Motor neuron (in vitro differentiated cells): ENCODE results near the gene RNF130. TPM values are rescaled to one million over a fixed set of nuclear protein-coding genes. Genes with fewer than 3 reads are reported as not detected.
"Not testable (repeated sequence)": the region's sequence is repeated elsewhere in the genome, so short reads cannot be mapped to it uniquely, and the experiment has no call there.

Experiments used
- ATAC-seq, 8 experiments: fragments of 200-7000 bp; cut with Tn5 transposase; replicated peaks in 6 of 8; 2 replicates each; pipeline ENCODE4 v1.8.0; 2021; ENCODE audit warnings: mild to moderate bottlenecking in 8 of 8, moderate library complexity in 8 of 8
- H3K27ac ChIP-seq, 2 donors: fragments of 250-450 bp; sonication (Bioruptor Pico); 2 replicates each; pipeline ENCODE4 v1.9.0; 2021; ENCODE audit warnings: antibody characterized with exemption in 2 of 2, mild to moderate bottlenecking in 2 of 2, moderate library complexity in 1 of 2
- H3K4me1 ChIP-seq, 2 donors: fragments of 250-450 bp; sonication (Bioruptor Pico); replicated peaks in 1 of 2; 2 replicates each; pipeline ENCODE4 v1.6.1; 2021; ENCODE audit warnings: antibody characterized with exemption in 2 of 2, mild to moderate bottlenecking in 2 of 2, moderate library complexity in 1 of 2
- H3K4me3 ChIP-seq, 5 donors: fragments of 250-450 bp; sonication (Bioruptor Pico); 2 replicates each; pipeline ENCODE4 v1.9.0; 2021; ENCODE audit warnings: antibody characterized with exemption in 5 of 5, mild to moderate bottlenecking in 5 of 5, moderate library complexity in 4 of 5
- WGBS, 10 experiments: fragments of 450-650 bp; shearing (Covaris generic); methylation state at CpG; one replicate each; pipeline ENCODE4 v1.0.0; 2022; 5-methylcytosine and 5-hydroxymethylcytosine counted together
- in situ Hi-C, 9 experiments: fragments of 400-800 bp; cut with MboI; loops; one replicate each; pipeline ENCODE4 v1.15.0; 2021; ENCODE audit warnings: low sequenced_read_pairs in 9 of 9, low pct_unique_long_range_greater_than_20kb in 2 of 9; ENCODE audit not compliant: unreplicated experiment in 9 of 9
- total RNA-seq, 8 experiments: library from RNA; unstranded; fragments of 300-600 nt; gene quantifications; 2 replicates each; pipeline versions ENCODE4 v1.2.3 to v1.2.4, GENCODE V29; 2022

The RNF130 gene
- total RNA-seq, 8 experiments from 2014 or later = 28.4 to 69.9 (median 49.5) TPM

DNA sequence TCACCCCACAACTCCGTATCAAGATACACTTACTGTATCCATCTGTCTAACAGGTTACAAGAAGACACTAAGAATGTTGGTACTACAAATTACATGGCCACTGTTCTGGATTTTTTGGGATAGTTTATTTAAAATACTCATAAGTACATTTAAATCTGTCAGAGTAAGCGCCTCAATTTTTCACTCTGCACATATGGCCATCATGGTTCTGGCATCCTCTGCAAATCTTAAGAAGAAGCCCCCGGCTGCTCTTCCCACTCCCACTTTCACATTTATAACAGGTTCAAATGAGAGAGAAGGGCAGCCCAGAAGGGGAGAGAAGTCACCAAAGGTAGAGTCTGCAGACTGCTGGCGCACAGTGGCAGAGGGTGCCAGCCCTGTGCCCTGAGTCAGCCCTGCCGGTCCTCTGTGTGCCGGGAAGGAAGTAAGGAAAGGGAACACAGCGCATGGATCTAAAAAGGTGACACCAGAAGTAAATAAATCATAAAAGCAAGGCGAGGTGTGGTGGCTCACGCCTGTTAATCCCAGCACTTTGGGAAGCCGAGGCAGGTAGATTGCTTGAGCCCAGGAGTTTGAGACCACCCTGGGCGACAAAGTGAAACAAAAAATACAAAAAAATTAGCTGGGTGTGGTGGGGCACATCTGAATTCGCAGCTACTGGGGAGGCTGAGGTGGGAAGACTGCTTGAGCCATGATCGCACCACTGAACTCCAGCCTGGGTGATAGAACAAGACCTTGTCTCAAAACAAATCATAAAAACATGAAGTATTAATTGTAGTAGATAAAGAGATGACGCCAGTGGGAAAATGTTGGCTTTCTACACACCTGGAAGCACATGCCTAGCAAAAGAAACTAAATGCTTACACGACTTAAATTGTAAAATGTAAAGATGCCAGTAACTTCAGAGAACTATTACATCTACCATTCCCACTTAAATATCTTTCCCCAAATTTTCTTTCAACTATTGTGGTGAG lies 30.0 kb downstream of the RNF130 start:
- peak overlapping the region in 1 of 2 donors; percentile 36 for H3K27ac ChIP-seq
- peaks cover 2 to 3% of the 10 kb centered on the region in 2 donors for H3K4me1 ChIP-seq
- H3K4me3 ChIP-seq = no peak overlapping the region
- in situ Hi-C loops = no loop called here
- WGBS, 10 experiments = 50 to 100% (median 88%) methylated on average over 1 to 15 of the region's 15 CpGs
- ATAC-seq = no peak

DNA sequence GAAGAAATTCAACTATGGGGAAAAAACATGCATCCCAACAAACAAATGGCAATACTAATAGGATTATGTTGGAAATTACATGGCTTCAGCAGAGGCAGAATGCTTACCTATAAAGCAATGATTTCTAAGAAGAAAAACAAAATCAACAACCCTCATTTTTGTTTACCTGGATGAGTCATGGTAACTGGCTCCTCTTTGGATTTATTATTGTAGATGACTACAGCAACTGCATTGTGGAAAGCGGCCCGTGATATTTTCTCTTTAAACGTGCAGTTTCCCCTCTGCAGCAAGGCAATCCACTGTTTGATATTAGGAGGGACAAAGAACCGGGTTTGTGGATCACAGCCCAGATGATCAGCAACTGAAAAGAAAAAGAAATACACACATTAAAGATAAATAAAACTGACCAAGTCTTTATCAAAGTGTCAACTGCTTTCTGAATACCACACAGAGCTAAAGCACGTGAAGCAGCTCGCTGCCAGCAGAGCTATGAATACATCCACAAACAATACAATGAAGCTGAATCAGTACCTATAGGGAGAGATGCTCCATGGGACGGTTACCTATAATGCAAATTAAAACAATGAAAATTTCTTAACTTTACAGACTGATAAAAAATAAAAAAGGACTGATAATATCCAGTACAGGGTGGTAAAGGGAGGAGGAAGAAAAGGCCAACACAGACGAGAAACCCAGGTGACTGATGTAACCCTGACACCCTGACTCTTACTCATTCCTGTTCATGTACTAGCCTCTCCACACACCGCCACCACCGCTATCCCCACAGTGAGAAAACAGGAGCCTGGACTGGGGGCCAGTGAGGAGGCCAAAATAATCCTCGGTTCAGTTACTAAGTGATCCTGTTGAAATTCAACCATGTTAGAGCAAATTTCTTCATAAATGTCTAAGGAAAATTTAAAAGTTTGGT lies 31.0 kb downstream of the RNF130 start:
- Histone ChIP-seq H3K4me3 (no peak overlapping the region), H3K4me1 (peaks cover 2 to 3% of the 10 kb centered on the region in 2 donors), H3K27ac (peak overlapping the region in 1 of 2 donors; percentile 31)
- in situ Hi-C loops = no loop called here
- ATAC-seq = peak in 5 of 8 experiments; percentile 60 to 87 (median 72)
- 61 to 97% (median 82%) methylated on average over 1 to 11 of the region's 11 CpGs for WGBS, 10 experiments

DNA sequence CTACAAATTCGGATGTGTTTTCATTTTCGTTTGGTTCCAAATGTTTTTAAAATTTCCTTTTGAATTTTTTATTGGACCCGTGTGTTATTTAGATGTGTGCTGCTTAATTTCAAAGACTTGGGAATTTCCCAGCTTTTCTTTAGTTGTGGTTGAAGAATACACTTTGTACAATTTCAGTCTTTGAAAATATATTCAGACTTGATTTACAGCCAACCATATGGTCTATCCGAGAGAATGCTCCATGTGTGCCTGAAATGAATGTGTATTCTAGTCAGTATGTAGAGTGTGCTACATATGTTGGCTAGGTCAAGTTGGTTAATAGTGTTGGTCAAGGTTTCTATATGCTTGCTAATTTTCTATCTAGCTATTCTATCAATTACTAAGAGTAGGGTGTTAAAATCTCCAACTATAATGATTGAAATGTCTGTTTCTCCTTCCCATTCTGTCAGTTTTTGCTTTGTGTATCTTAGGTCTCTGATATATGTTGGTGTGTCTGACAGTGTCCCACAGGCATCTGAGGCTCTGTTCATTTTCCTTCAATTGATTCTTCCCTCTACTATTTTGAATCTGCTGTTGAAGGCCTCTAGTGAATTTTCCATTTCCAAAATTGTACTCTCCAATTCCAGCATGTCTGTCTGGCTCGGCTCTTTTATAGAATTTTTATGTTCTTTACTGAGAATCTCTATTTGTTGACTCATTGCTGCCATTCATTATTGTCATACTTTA lies 36.2 kb downstream of the RNF130 start:
- H3K4me3 ChIP-seq = no peak overlapping the region
- no peak overlapping the region for H3K27ac ChIP-seq
- in situ Hi-C loops = no loop called here
- WGBS, 10 experiments = 38 to 100% (median 91%) methylated on average over 2 to 5 of the region's 5 CpGs
- H3K4me1 ChIP-seq = peaks cover 0 to 2% of the 10 kb centered on the region in 2 donors
- ATAC-seq = no peak

DNA sequence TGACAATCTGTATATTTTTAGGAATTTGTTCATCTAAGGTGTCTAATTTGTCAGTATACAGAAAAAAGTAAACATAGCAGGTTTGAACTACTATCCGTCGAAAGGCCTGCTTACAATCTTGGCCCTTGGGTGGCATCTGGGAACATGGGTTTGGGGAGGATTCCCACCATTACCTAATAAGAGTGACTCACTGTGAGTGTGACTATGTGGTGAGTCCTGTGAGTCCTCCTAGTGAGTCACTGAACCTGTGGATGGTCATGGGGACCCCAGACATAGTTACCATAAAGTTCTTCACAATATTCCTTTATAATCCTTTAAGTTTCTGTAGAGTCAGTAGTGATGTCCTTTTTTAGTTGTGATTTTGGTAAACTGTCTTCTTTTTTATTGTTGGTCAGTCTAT lies 37.0 kb downstream of the RNF130 start:
- WGBS, 10 experiments = 85 to 100% (median 96%) methylated on average over 2 of the region's 2 CpGs; no CpG with 5 or more reads in 4 of the 10 experiments
- ATAC-seq = no peak
- Histone ChIP-seq H3K4me3 (no peak overlapping the region), H3K27ac (no peak overlapping the region), H3K4me1 (no peaks in the 10 kb centered on the region)
- in situ Hi-C loops = no loop called here

DNA sequence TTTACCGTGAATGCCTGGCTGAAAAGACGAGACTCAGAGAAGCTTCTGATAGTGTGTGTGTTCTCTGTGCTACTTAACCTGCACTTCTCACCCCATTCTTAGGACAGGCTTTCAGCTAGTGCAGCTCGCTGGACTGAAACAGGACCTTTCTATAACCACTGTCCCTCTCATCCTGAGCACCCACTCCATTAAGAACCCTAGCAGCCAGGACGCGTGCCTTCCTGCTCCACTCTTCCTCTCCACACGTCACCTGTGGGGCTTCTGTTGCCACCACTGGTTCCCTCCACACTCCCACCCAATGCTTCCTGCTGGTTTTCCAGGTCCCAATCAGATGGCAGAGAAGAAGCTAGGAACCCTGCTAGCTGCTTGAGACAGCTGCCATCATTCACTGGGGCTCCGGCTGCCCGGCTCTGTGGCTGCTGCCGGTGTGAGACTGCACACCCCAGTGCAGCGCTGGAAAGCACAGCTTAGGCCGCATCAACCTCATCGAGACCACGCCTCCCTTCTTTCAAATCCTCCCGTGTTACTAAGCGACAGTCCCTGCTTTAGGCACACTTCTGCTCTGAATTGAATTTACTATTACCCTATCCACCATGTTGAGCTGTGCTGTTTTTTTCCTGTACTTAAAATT lies 44.0 kb downstream of the RNF130 start:
- peak in 5 of 8 experiments; percentile 86 to 93 (median 90) for ATAC-seq
- H3K4me3 ChIP-seq = no peak overlapping the region
- H3K4me1 ChIP-seq = peaks cover 15 to 17% of the 10 kb centered on the region in 2 donors
- 20 to 88% (median 80%) methylated on average over 1 to 14 of the region's 15 CpGs; no CpG with 5 or more reads in 1 of the 10 experiments for WGBS, 10 experiments
- peak overlapping the region; percentile 28 to 53 for H3K27ac ChIP-seq
- in situ Hi-C loops = no loop called here

DNA sequence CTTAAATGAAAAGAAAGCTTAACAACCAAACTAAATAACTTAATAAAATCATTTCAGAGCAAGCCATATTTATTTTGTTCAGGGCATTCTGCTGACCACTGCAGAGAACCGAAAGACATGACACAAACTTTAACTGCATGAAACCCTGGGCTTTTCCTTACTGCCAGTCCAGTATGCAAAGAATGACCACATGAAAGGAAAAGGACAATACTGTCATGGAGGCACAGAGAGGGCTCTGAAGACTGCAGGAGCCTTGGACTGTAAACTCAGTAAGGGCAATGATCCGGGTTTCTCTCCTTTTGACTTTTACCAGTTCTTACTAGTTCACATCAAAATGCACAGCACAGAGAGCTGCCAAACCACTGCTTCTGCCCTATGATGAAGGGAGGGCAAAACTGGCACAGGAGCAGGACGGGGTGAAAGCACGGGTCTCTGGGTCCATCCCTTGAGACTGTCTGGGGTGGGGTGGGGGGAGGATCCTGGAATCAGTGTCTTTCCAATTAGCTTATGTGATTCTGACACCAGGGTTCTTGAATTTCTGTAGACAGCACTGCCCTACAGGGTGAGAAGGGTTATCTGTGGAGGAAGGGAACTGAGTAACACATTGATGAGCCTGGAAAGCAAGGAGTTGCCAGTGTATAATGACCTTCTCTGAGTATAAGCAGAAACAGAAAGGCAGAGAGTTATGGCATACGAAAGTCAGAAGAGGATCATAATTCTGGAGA lies 44.7 kb downstream of the RNF130 start:
- H3K4me3 ChIP-seq = no peak overlapping the region
- peak overlapping the region; percentile 28 to 53 for H3K27ac ChIP-seq
- in situ Hi-C loops = no loop called here
- H3K4me1 ChIP-seq = peaks cover 15 to 17% of the 10 kb centered on the region in 2 donors
- WGBS, 10 experiments = 33 to 100% (median 72%) methylated on average over 1 to 3 of the region's 5 CpGs; no CpG with 5 or more reads in 1 of the 10 experiments
- peak in 5 of 8 experiments; percentile 21 to 62 (median 41) for ATAC-seq

DNA sequence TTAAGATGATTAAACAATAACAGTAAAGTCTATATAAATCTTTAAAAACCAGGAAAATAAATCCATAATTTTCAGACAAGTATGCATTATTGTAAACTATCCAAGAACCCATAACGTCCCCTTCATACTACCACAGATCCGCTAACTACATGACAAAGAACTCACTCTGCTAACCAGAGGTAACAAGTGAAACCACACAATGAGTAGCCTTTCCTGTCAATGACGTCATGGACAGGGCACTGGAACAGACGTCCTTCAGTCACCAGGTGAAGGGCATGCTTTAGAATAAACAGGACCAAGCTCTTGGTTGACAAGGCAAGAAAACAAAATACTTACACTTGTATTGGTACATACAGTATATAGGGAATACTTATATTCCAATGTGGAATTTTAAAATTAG lies 45.2 kb downstream of the RNF130 start:
- H3K27ac ChIP-seq = peak overlapping the region in 1 of 2 donors; percentile 13
- in situ Hi-C loops = no loop called here
- H3K4me3 ChIP-seq = no peak overlapping the region
- H3K4me1 ChIP-seq = peaks cover 15 to 17% of the 10 kb centered on the region in 2 donors
- 41 to 100% (median 67%) methylated on average over 1 to 4 of the region's 4 CpGs for WGBS, 10 experiments
- ATAC-seq = peak in 5 of 8 experiments; percentile 64 to 72 (median 67)

DNA sequence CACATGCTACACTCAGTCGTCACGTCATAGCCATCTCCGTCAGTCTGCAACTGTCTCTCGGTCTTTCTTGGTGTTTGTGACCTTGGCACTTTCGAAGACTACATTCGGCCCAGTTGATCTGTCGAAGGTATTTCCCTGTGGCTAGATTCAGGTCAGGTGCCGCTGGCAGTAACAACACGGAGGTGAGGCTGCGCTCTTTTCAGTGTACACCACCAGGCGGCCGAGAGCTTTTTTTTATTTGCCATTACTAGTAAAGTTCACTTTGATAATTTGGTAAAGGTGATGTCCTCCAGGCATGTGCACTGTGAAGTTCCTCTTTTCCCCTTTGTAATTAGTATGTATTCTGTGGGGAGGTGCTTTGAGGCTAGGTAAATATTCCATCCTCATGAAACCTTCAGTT lies 49.7 kb downstream of the RNF130 start:
- no peak overlapping the region for H3K27ac ChIP-seq
- peaks cover 0 to 8% of the 10 kb centered on the region in 2 donors for H3K4me1 ChIP-seq
- in situ Hi-C loops = no loop called here
- no peak overlapping the region for H3K4me3 ChIP-seq
- WGBS, 10 experiments = 87 to 99% (median 92%) methylated on average over 2 to 11 of the region's 12 CpGs; no CpG with 5 or more reads in 2 of the 10 experiments
- no peak for ATAC-seq

DNA sequence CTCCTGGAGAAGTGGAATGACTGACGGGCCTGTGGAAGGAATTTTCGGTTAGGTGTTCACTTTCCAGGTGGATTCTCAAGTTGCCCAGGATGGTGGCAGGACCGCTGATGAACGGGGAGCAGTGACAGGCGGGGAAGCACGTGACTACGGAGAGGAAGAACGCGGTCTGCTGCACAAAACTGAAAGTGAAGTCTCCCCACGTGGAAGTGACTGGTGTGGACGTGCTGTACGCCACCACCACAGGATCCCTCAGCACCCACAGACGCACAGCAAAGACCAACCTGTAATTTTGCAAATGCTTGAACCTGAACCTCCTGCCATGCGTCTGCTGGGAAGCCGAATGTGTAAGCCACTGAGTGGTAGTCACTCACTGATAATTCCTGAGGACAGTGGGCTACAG lies 51.4 kb downstream of the RNF130 start:
- Histone ChIP-seq H3K27ac (no peak overlapping the region), H3K4me1 (no peaks in the 10 kb centered on the region), H3K4me3 (no peak overlapping the region)
- no peak for ATAC-seq
- WGBS, 10 experiments = 91 to 98% (median 96%) methylated on average over 4 to 11 of the region's 15 CpGs; no CpG with 5 or more reads in 4 of the 10 experiments
- in situ Hi-C loops = no loop called here

DNA sequence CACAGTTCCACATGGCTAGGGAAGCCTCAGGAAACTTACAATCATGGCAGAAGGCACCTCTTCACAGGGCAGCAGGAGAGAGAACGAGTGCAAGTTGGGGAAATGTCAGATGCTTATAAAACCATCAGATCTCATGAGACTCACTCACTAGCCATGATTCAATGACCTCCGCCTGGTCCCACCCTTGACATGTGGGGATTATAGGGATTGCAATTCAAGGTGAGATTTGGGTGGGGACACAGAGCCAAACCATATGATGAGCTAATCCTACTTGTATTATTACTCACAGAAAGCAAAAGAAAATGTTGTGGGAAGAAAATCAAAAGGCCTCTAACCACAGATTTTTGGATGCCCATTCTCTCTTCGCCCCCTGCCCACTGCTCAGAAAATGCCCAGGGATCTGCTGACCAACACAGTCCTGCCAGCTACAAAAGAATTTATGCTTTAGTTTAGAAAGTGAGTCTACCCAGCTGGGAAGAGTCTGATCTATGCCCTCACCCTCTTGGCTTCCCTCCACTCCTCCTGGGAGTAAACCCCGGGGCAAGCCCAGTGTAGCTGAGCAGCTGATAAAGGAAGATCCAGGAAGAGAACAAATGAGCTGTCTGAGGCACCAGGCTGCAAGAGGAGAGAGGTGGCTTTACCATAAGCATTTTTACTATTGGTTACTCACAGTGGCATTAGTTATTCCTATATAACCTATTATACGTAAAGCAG lies 53.1 kb downstream of the RNF130 start:
- Histone ChIP-seq H3K4me1 (no peaks in the 10 kb centered on the region), H3K27ac (no peak overlapping the region), H3K4me3 (no peak overlapping the region)
- peak in 1 of 8 experiments; percentile 70 for ATAC-seq
- 67 to 100% (median 95%) methylated on average over 1 to 5 of the region's 5 CpGs; no CpG with 5 or more reads in 1 of the 10 experiments for WGBS, 10 experiments
- in situ Hi-C loops = no loop called here

DNA sequence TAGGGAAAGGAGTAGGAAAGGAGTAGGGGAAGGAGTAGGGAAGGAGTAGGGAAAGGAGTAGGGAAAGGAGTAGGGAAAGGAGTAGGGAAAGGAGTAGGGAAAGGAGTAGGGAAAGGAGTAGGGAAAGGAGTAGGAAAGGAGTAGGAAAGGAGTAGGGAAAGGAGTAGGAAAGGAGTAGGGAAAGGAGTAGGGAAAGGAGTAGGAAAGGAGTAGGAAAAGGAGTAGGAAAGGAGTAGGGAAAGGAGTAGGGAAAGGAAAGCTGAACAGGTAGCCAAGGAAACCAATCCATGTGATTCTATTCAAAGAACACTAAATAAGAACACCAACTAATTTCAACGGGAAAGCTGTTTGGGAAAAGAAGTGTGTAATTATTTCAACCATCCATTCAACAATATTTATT lies 56.0 kb downstream of the RNF130 start:
- H3K4me1 ChIP-seq, H3K27ac ChIP-seq, ATAC-seq, in situ Hi-C loops, H3K4me3 ChIP-seq: not testable (repeated sequence)
- 77 to 100% (median 91%) methylated on average over 1 of the region's 1 CpG; no CpG with 5 or more reads in 5 of the 10 experiments for WGBS, 10 experiments
